Neutrophil (primary cell): ENCODE results near the gene PLOD2.

Experiments
- H3K27ac ChIP-seq: fragments of 200-600 bp; sonication (generic); 2 replicates; pipeline ENCODE4 v1.5.1; 2016; ENCODE audit warnings: mild to moderate bottlenecking, moderate library complexity
- H3K27me3 ChIP-seq: fragments of 200-600 bp; sonication (generic); 2 replicates; pipeline ENCODE4 v1.6.0; 2016; ENCODE audit warnings: mild to moderate bottlenecking
- H3K36me3 ChIP-seq: fragments of 200-600 bp; sonication (generic); 2 replicates; pipeline ENCODE4 v1.5.1; 2017
- H3K4me1 ChIP-seq, 2 experiments: fragments of 200-600 bp in 1 of 2; sonication (generic) in 1 of 2; 1 replicate in 1 of 2; 2 replicates in 1 of 2; pipeline versions ENCODE4 v1.5.1 to v1.6.1; 2013 to 2016; ENCODE audit warnings: low read depth in 1 of 2, low read length in 1 of 2, mild to moderate bottlenecking in 1 of 2, moderate library complexity in 1 of 2; ENCODE audit not compliant: control insufficient read depth in 1 of 2, insufficient read depth in 1 of 2
- H3K4me3 ChIP-seq, 2 experiments: fragments of 200-600 bp in 1 of 2; sonication (generic) in 1 of 2; 1 replicate in 1 of 2; 2 replicates in 1 of 2; pipeline ENCODE4 v1.5.1; 2013 to 2016; ENCODE audit warnings: low read depth in 1 of 2, low read length in 1 of 2, mild to moderate bottlenecking in 1 of 2, moderate library complexity in 1 of 2
- H3K9me3 ChIP-seq: fragments of 200-600 bp; sonication (generic); 2 replicates; pipeline ENCODE4 v1.5.1; 2016
- CTCF ChIP-seq: fragments of 200-600 bp; sonication (generic); IDR thresholded peaks from 2 replicates; pipeline ENCODE4 v1.5.1; 2016; ENCODE audit warnings: antibody characterized with exemption

Gene PLOD2

DNA sequence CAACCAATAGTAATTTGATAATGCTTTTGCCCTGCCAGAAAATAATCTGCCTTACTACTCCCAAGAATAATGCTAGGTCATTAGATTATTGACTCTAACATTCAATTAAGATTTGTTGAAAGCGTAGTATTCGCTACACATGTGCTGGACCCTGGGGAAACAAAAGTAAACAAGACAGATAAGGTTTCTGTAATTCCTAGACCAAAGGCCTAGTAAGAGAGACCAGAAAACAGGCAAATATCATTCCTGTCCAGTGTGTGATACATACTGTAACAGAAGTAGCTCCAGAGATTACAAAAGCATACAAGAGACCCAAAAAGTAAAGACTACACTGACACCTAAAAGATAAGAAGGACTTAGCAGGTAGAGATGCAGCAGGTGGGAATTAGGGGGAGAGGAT is 60.8 kb downstream of the PLOD2 start:
- H3K36me3 ChIP-seq, result no peaks in the 10 kb centered on the region
- no peaks in the 10 kb centered on the region for H3K9me3 ChIP-seq
- peaks cover 10 to 11% of the 10 kb centered on the region in 2 experiments for H3K4me1 ChIP-seq
- no peaks in the 10 kb centered on the region for H3K27me3 ChIP-seq
- TF ChIP-seq CTCF, result no peak
- no peak overlapping the region for H3K27ac ChIP-seq
- no peak overlapping the region for H3K4me3 ChIP-seq

DNA sequence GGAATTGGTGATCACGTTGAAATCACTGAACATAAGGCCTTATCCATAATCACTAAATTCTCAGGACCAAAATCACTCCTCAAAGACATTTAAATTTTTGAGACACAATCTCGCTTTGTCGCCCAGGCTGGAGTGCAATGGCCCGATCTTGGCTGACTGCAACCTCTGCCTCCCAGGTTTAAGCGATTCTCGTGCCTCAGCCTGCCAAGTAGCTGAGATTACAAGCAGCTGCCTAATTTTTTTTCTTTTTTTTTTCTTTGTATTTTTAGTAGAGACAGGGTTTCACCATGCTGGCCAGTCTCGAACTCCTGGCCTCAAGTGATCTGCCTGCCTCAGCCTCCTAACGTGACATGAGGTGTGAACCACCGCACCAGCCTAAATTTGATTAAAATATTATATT is 61.7 kb downstream of the PLOD2 start:
- Histone ChIP-seq H3K4me3 (no peak overlapping the region), H3K27me3 (no peaks in the 10 kb centered on the region), H3K4me1 (peaks cover 10 to 11% of the 10 kb centered on the region in 2 experiments), H3K36me3 (no peaks in the 10 kb centered on the region), H3K27ac (no peak overlapping the region), H3K9me3 (no peaks in the 10 kb centered on the region)
- TF ChIP-seq CTCF, result no peak

DNA sequence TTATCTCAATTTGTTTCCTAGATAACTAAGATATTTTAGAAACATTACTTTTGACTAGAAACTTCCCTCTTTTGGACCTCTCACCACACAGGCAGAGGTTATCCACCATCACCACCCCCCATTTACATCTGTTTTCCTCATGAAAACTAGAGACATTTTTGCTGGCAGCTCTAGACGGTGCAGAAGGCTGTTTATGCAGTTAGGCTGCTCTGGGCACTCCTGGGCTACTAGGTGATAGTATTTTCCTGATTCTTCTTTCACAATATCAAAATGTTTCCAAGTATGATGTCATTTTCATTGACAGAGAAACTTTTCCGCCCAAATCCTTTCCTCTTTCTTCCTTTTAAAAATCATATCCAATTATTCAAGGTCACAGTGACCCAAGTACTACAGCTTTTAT is 67.1 kb downstream of the PLOD2 start:
- no peaks in the 10 kb centered on the region for H3K27me3 ChIP-seq
- no peaks in the 10 kb centered on the region for H3K4me1 ChIP-seq
- TF ChIP-seq CTCF, result no peak
- H3K36me3 ChIP-seq, result no peaks in the 10 kb centered on the region
- H3K9me3 ChIP-seq, result no peaks in the 10 kb centered on the region
- no peak overlapping the region for H3K4me3 ChIP-seq
- H3K27ac ChIP-seq, result no peak overlapping the region

- TF ChIP-seq CTCF, result no peak
- no peak overlapping the region for H3K27ac ChIP-seq
Observed at GRCh38 chr3:146092230-146092629, 68.8 kb downstream of the PLOD2 start.

GRCh38 chr3:146091397-146091796 is 69.6 kb downstream of the PLOD2 start:
- TF ChIP-seq CTCF, result no peak
- H3K27me3 ChIP-seq, result no peaks in the 10 kb centered on the region
- H3K4me3 ChIP-seq, result no peak overlapping the region
- H3K27ac ChIP-seq, result no peak overlapping the region
- H3K36me3 ChIP-seq, result no peaks in the 10 kb centered on the region
- no peaks in the 10 kb centered on the region for H3K4me1 ChIP-seq
- no peaks in the 10 kb centered on the region for H3K9me3 ChIP-seq

More at GRCh38 chr3:146092230-146092629, 68.8 kb downstream of the PLOD2 start:
- no peak overlapping the region for H3K4me3 ChIP-seq
- no peaks in the 10 kb centered on the region for H3K4me1 ChIP-seq
- H3K36me3 ChIP-seq, result no peaks in the 10 kb centered on the region
- H3K9me3 ChIP-seq, result no peaks in the 10 kb centered on the region
- no peaks in the 10 kb centered on the region for H3K27me3 ChIP-seq

GRCh38 chr3:146090521-146090920 is 70.5 kb downstream of the PLOD2 start:
- H3K4me3 ChIP-seq, result no peak overlapping the region
- TF ChIP-seq CTCF, result no peak
- H3K27ac ChIP-seq, result no peak overlapping the region
- H3K4me1 ChIP-seq, result no peaks in the 10 kb centered on the region
- no peaks in the 10 kb centered on the region for H3K9me3 ChIP-seq
- H3K27me3 ChIP-seq, result no peaks in the 10 kb centered on the region
- no peaks in the 10 kb centered on the region for H3K36me3 ChIP-seq
